OCI-M2 (cell line): ENCODE data around the gene AOPEP.
"Not testable (repeated sequence)": the region's sequence is repeated elsewhere in the genome, so short reads cannot be mapped to it uniquely, and the experiment has no call there.

Source experiments
- DNase-seq: peaks from one replicate; lab custom pipeline; 2025; ENCODE audit not compliant: unreplicated experiment; lab: John Stamatoyannopoulos, UW

AOPEP gene

GRCh38 chr9:94839398-94839797, 112.9 kb downstream of the AOPEP start:
- DNase-seq: no peak

- no peak for DNase-seq
Observed at GRCh38 chr9:94840738-94841137, 114.2 kb downstream of the AOPEP start.

GRCh38 chr9:94843134-94843533, 116.6 kb downstream of the AOPEP start:
- no peak for DNase-seq

GRCh38 chr9:94846739-94847138, 120.2 kb downstream of the AOPEP start:
- DNase-seq: no peak

GRCh38 chr9:94847486-94847885, 121.0 kb downstream of the AOPEP start:
- DNase-seq: no peak

GRCh38 chr9:94848791-94849190, 122.3 kb downstream of the AOPEP start:
- not testable (repeated sequence) for DNase-seq

GRCh38 chr9:94850540-94851434, 124.3 kb downstream of the AOPEP start:
- DNase-seq: no peak

- no peak for DNase-seq
Observed at GRCh38 chr9:94851467-94851866, 125.0 kb downstream of the AOPEP start.

- no peak for DNase-seq
Observed at GRCh38 chr9:94851892-94852291, 125.4 kb downstream of the AOPEP start.

GRCh38 chr9:94852373-94852772, 125.9 kb downstream of the AOPEP start:
- DNase-seq: no peak

GRCh38 chr9:94853887-94854286, 127.4 kb downstream of the AOPEP start:
- DNase-seq: no peak

- DNase-seq: no peak
Observed at GRCh38 chr9:94855903-94856302, 129.4 kb downstream of the AOPEP start.

- no peak for DNase-seq
Observed at GRCh38 chr9:94857791-94858190, 131.3 kb downstream of the AOPEP start.

- no peak for DNase-seq
Observed at GRCh38 chr9:94859226-94859625, 132.7 kb downstream of the AOPEP start.

- DNase-seq: no peak
Observed at GRCh38 chr9:94859891-94860290, 133.4 kb downstream of the AOPEP start.

GRCh38 chr9:94860678-94861588, 134.4 kb downstream of the AOPEP start:
- no peak for DNase-seq

- DNase-seq: no peak
Observed at GRCh38 chr9:94861589-94862272, 135.2 kb downstream of the AOPEP start.

- no peak for DNase-seq
Observed at GRCh38 chr9:94864196-94864595, 137.7 kb downstream of the AOPEP start.

GRCh38 chr9:94864862-94865509, 138.5 kb downstream of the AOPEP start:
- no peak for DNase-seq

- DNase-seq: no peak
Observed at GRCh38 chr9:94865582-94866452, 139.3 kb downstream of the AOPEP start.
